DND-41 (cell line): ENCODE measurements around the gene MACO1.
"Not testable (repeated sequence)": the region's sequence is repeated elsewhere in the genome, so short reads cannot be mapped to it uniquely, and the experiment has no call there.

Source experiments
- ATAC-seq: fragments of 200-7000 bp; cut with Tn5 transposase; 3 replicates; pipeline ENCODE4 v1.9.1; 2021; ENCODE audit warnings: low read depth; ENCODE audit not compliant: insufficient read depth
- DNase-seq: peaks from one replicate; pipeline ENCODE4 v3.0.0-alpha.2; 2020
- H2AFZ ChIP-seq: 2 replicates; pipeline ENCODE4 v1.6.0; 2012; ENCODE audit warnings: low read depth, low read length
- H3K27ac ChIP-seq: 2 replicates; pipeline ENCODE4 v1.5.1; 2012; ENCODE audit warnings: low read length, inconsistent platforms
- H3K27me3 ChIP-seq: fragments of 200-600 bp; sonication (generic); 2 replicates; pipeline ENCODE4 v1.6.0; 2012; ENCODE audit warnings: low read length, mild to moderate bottlenecking, inconsistent platforms; ENCODE audit not compliant: insufficient read depth, poor library complexity
- H3K36me3 ChIP-seq: 2 replicates; pipeline ENCODE4 v1.5.1; 2012; ENCODE audit warnings: low read length, inconsistent platforms; ENCODE audit not compliant: insufficient read depth
- H3K4me1 ChIP-seq: 2 replicates; pipeline ENCODE4 v1.5.1; 2012; ENCODE audit warnings: mild to moderate bottlenecking, low read length; ENCODE audit not compliant: insufficient read depth
- H3K4me2 ChIP-seq: 2 replicates; pipeline ENCODE4 v1.6.0; 2012; ENCODE audit warnings: mild to moderate bottlenecking, moderate library complexity, low read length, inconsistent platforms; ENCODE audit not compliant: insufficient read depth
- H3K4me3 ChIP-seq, 2 experiments: fragments of 200-600 bp in 1 of 2; shearing (Covaris generic) in 1 of 2; 2 replicates each; pipeline ENCODE4 v1.5.1; 2012 to 2016; ENCODE audit warnings: inconsistent platforms in 2 of 2, low read length in 2 of 2, mild to moderate bottlenecking in 2 of 2, low read depth in 1 of 2, moderate library complexity in 1 of 2
- H3K79me2 ChIP-seq: 2 replicates; pipeline ENCODE4 v1.6.0; 2012; ENCODE audit warnings: low read length, inconsistent platforms; ENCODE audit not compliant: insufficient read depth
- H3K9ac ChIP-seq: 2 replicates; pipeline ENCODE4 v1.6.0; 2012; ENCODE audit warnings: low read depth, mild to moderate bottlenecking, inconsistent platforms, low read length, moderate library complexity
- H3K9me3 ChIP-seq: 2 replicates; pipeline ENCODE4 v1.5.1; 2012; ENCODE audit warnings: low read length, moderate library complexity, mild to moderate bottlenecking, inconsistent platforms; ENCODE audit not compliant: insufficient read depth, severe bottlenecking
- H4K20me1 ChIP-seq: 2 replicates; pipeline ENCODE4 v1.6.0; 2012; ENCODE audit warnings: low read length; ENCODE audit not compliant: insufficient read depth
- CTCF ChIP-seq: IDR thresholded peaks from 2 replicates; pipeline ENCODE4 v1.5.1; 2012; ENCODE audit warnings: borderline replicate concordance, low read length, moderate library complexity, mild to moderate bottlenecking; ENCODE audit not compliant: poor library complexity, severe bottlenecking; ENCODE audit errors: extremely low read depth
- EZH2 ChIP-seq: IDR thresholded peaks from 3 replicates; pipeline ENCODE4 v1.6.1; 2012; ENCODE audit warnings: borderline replicate concordance, low read depth, mild to moderate bottlenecking, moderate library complexity, low read length, inconsistent platforms; ENCODE audit not compliant: severe bottlenecking

Gene MACO1

GRCh38 chr1:25456502-25456901 is 25.8 kb downstream of the MACO1 start:
- Histone ChIP-seq H3K36me3 (peaks cover 66% of the 10 kb centered on the region), H3K9ac (no peak overlapping the region), H2AFZ (no peak overlapping the region), H3K27me3 (no peaks in the 10 kb centered on the region), H3K27ac (no peak overlapping the region), H3K9me3 (no peaks in the 10 kb centered on the region), H3K4me3 (no peak overlapping the region), H4K20me1 (peaks cover 3% of the 10 kb centered on the region; the same call in 1 of the 2 replicates), H3K4me1 (no peaks in the 10 kb centered on the region), H3K4me2 (no peak overlapping the region), H3K79me2 (peaks cover 13% of the 10 kb centered on the region)
- TF ChIP-seq CTCF (no peak), EZH2 (no peak)
- DNase-seq = no peak
- no peak for ATAC-seq

- no peak overlapping the region for H2AFZ ChIP-seq
- no peak overlapping the region for H3K4me2 ChIP-seq
- H3K4me1 ChIP-seq = no peaks in the 10 kb centered on the region
- no peaks in the 10 kb centered on the region for H3K9me3 ChIP-seq
- H3K9ac ChIP-seq = no peak overlapping the region
- peaks cover 21% of the 10 kb centered on the region for H3K79me2 ChIP-seq
- TF ChIP-seq CTCF (no peak), EZH2 (no peak)
- DNase-seq = no peak
- peaks cover 74% of the 10 kb centered on the region for H3K36me3 ChIP-seq
- no peaks in the 10 kb centered on the region for H3K27me3 ChIP-seq
- H3K4me3 ChIP-seq = no peak overlapping the region
- no peak for ATAC-seq
- H4K20me1 ChIP-seq = peaks cover 7% of the 10 kb centered on the region; the same call in 1 of the 2 replicates
- H3K27ac ChIP-seq = no peak overlapping the region
These were observed 28.0 kb downstream of the MACO1 start for GRCh38 chr1:25458541-25459298.

GRCh38 chr1:25460020-25460419 is 29.3 kb downstream of the MACO1 start:
- TF ChIP-seq CTCF (no peak), EZH2 (no peak)
- no peak overlapping the region for H3K9ac ChIP-seq
- peaks cover 23% of the 10 kb centered on the region for H3K79me2 ChIP-seq
- no peaks in the 10 kb centered on the region for H3K4me1 ChIP-seq
- H2AFZ ChIP-seq = no peak overlapping the region
- peaks cover 7% of the 10 kb centered on the region; the same call in 1 of the 2 replicates for H4K20me1 ChIP-seq
- peaks cover 66% of the 10 kb centered on the region for H3K36me3 ChIP-seq
- H3K4me2 ChIP-seq = no peak overlapping the region
- no peak for ATAC-seq
- H3K9me3 ChIP-seq = no peaks in the 10 kb centered on the region
- H3K27me3 ChIP-seq = no peaks in the 10 kb centered on the region
- DNase-seq = no peak
- no peak overlapping the region for H3K27ac ChIP-seq
- H3K4me3 ChIP-seq = no peak overlapping the region

- peaks cover 29% of the 10 kb centered on the region for H3K79me2 ChIP-seq
- not testable (repeated sequence) for H3K9ac ChIP-seq, H3K4me3 ChIP-seq, ATAC-seq, H3K27me3 ChIP-seq, H3K4me2 ChIP-seq, H4K20me1 ChIP-seq, H3K9me3 ChIP-seq, DNase-seq, H3K27ac ChIP-seq, H2AFZ ChIP-seq, H3K4me1 ChIP-seq
- peaks cover 67% of the 10 kb centered on the region for H3K36me3 ChIP-seq
These were observed 30.1 kb downstream of the MACO1 start for GRCh38 chr1:25460816-25461215.
